Activated gamma-delta T cell treated with anti-CD3 and anti-CD28 coated beads, Interleukin-2, amount 50 U/mL, for 16 hours (primary cell): ENCODE results near the gene GPR15LG.

Experiments
- DNase-seq: peaks from one replicate; pipeline ENCODE4 v3.0.0-alpha.2; 2020; ENCODE audit warnings: low read depth

GPR15LG gene

GRCh38 chr10:84193846-84194423, 20.3 kb downstream of the GPR15LG start:
- DNase-seq = no peak

- peak; percentile 37 for DNase-seq
Measured at GRCh38 chr10:84194424-84195043, 20.9 kb downstream of the GPR15LG start, which contains the start of gene CDHR1. Gene CDHR1 (plus strand): TSS chr10:84194537. CDS start chr10:84194761, 224 bp downstream.

DNA sequence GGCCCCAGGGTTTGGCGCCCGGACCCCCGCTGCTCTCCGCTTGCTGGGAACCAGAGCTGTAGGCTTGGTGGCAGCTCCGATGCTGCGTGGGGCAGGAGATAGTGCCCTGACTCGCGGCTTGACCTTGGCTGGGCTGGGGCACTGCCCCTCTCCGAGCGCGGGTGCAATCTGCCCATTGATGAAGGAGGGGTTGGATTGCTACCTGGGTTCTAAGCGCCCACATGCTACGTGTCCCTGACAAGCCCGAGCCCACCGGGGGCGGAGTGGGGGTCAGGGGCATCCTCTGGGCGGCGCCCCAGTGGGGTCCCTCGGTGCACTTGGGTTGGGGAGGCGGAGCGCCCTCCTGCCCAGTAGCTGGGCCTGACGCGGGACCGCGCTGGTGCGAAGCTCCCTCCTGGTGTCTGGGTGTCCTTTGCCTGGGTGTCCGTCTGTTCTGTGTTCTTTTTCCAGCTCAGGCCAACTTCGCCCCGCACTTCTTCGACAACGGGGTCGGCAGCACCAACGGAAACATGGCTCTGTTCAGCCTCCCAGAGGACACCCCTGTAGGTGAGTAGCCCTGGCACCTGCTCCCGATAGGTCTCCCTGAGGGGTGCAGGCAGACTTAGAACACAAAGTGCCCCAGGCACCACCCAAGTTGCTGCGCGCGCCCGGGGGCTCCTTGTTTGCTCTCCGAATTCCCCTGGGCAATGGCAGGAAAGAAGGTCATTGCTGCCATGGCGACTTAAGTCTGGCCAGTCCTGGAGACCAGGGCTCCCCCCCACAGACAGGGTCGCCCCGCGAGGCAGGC, 21.6 kb downstream of the GPR15LG start:
- no peak for DNase-seq

DNA sequence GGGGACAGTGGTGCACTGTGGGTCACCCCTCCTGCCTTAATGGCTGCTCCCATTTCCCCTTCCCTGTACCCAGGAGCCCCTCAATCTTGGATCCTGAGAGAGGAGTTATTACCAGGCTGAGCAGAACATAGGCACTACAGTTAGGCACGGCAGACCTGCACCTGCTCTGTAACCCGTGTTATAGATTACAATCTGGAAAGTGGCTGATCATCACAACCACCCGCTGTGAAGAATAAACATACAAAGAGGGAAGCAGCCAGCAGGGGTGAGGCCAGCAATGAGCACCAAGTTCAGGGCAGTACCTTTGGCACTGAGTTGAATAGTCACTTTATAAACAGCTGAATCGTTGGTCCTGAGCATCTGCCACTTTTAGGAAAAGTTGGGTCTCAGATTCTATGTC, 22.5 kb downstream of the GPR15LG start:
- DNase-seq = no peak

DNA sequence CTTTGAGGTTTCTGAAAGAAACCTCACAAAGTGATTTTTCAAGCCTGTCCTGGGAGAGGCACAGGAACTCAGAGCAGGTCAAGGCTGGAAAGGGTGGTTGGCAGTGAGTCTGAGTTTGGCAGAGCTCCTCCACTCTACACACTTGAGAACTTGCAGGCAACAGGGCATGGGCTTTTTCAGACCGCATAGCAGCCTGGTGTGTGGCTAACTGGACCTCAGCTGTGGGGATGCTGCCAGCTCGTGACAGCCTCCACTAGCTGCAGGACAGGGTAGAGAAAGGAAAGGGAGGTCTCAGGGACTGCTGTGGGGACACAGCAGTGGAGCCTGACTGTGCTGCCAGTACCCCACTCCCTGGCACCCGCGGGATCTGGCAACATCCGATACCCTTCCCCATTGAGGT, 23.3 kb downstream of the GPR15LG start:
- DNase-seq = no peak

DNA sequence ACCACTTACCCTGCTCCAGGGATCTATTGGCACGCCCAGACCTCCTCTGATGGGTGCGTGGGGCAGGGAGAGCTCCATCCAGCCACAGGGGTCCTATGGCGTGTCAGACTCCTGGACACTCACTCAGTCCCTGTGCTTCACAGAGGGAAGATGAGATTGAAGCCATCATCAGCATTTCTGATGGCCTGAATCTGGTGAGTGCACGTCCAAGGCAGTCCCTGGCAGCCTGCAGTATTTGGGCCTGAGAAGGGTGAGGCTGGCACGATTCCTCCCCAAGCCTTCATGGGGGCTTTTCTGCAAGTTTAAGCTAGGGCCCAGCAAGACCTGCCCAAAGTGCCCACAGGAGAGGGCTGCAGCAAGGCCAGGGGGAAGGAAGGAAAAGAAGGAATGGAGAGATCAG, 24.0 kb downstream of the GPR15LG start:
- no peak for DNase-seq

DNA sequence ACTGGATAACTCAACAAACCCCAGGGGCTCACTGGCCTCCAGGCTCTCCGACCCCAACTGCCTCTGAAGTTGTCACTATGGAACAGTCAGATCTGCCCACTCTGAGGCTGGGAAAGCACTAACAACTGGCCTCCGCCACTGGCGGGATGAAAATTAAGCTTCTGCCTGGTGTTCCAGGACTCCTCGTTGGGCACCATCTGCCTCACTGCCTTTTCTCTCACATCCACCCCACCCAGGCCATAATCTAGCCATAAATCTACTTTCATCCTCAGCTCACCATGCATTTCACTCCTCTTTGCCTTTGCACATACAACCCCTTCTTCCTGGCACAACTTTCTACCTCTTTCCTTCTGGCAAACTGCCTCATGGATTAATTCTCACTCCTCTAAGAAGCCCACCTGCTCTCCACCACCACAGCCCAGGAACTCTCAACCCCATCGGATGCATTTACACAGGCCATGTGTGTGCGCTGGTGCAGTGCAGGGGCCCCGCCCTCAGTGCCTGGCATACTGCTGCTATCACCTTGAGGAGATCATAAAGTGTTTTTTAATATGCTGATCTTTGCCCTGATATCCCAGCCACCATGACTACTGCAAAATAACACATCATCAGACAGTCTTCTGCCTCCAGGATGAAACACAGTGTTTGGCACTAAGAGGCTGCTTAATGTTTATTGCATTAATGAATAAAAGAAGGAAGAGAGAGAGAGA, 24.8 kb downstream of the GPR15LG start:
- no peak for DNase-seq

GRCh38 chr10:84200537-84201243, 27.1 kb downstream of the GPR15LG start:
- DNase-seq = no peak

DNA sequence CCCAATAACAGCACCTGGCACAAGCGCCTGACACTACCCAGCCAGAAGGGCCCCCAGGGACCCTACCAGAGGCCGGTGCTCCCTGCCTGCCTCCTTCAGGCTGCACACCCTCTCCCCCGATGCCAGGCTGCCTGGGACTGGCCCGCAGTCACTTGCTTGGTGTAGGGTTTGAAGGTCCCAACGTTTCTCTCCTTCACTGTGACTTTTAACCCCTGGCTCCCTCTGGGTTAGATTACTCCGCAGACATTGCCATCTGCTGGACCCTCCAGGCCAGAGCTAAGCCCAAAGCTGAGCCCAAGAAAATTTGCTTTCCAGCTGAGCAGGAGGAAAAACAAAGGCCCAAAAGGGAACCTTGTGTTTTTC, 27.6 kb downstream of the GPR15LG start:
- no peak for DNase-seq

- no peak for DNase-seq
Measured at GRCh38 chr10:84201682-84202081, 28.1 kb downstream of the GPR15LG start.

DNA sequence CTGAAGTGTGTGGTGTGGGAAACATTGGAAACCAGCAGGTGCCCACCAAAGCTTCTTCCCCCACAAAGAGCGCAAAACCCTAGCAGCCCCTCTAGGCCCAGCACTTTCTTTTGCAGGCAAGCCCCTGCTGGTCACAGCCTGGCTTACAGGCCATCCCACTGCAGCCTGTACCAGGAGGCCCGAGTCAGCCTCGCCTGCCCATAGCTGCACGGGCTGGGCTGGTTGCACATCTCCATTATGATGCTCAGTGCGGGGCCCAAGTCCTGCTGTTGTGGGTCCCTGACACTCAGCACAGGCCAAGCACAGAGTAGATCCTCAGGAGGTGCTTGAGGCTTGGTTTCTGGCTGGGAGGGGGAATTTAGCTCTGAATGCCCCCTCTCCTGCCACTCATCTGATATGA, 28.7 kb downstream of the GPR15LG start:
- no peak for DNase-seq

DNA sequence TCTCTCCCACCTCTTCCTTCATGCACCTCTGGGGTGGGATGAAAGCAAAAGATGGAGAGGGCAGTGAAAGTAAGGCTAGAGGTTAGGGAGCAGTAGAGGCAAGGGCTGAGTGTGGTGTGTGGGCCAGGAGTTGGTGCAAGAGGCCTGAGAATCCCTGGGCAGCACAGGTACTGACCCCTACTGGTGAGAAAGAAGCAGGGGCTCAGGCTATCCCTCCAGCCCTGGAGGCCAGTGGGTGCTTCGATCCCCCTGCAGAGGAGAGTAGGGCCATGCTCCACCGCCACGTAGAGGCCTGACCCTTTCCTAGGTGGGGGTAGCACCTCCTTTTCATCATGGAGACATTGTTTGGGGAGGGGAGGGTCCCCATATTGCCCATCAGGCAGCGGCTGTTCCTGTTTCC, 30.5 kb downstream of the GPR15LG start:
- no peak for DNase-seq

- no peak for DNase-seq
Measured at GRCh38 chr10:84204610-84205009, 31.0 kb downstream of the GPR15LG start.

GRCh38 chr10:84205049-84205852, 31.6 kb downstream of the GPR15LG start:
- peak; percentile 57 for DNase-seq

- no peak for DNase-seq
Measured at GRCh38 chr10:84205853-84206525, 32.4 kb downstream of the GPR15LG start.

- no peak for DNase-seq
Measured at GRCh38 chr10:84208023-84208422, 34.4 kb downstream of the GPR15LG start.

- no peak for DNase-seq
Measured at GRCh38 chr10:84211566-84211965, 38.0 kb downstream of the GPR15LG start.

DNA sequence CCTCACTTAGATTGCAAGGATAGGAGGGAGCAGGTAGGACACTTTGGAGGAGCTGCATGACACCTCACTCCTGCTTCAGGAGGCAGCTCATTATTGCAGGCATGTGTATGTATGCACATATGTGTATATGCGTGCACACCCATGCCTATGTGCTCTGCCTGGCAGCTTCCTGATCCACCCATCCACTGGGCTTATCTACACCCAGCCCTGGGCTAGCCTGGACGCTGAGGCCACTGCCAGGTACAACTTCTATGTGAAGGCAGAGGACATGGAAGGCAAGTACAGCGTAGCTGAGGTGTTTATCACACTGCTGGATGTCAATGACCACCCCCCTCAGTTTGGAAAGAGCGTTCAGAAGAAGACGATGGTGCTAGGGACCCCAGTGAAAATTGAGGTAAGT, 38.4 kb downstream of the GPR15LG start:
- DNase-seq = no peak

GRCh38 chr10:84213076-84213475, 39.5 kb downstream of the GPR15LG start:
- no peak for DNase-seq

GRCh38 chr10:84214046-84214572, 40.5 kb downstream of the GPR15LG start:
- no peak for DNase-seq
